ENCODE measurements around the gene FAM210A. TPM values are rescaled to one million over a fixed set of nuclear protein-coding genes. Genes with fewer than 3 reads are reported as not detected.
"Not testable (repeated sequence)": the region's sequence is repeated elsewhere in the genome, so short reads cannot be mapped to it uniquely, and the experiment has no call there.

The FAM210A gene
- total RNA-seq, 2 experiments from 2014 or later: 25.1 to 30.2 TPM

GRCh38 chr18:13695337-13695736, 31.0 kb downstream of the FAM210A start:
- POLR2A ChIA-PET; DNase-seq; H3K4me1 Mint-ChIP-seq (ENCODE audit: low read depth); H3K27ac Mint-ChIP-seq; H3K27me3 Mint-ChIP-seq (ENCODE audit: low read depth); H3K4me3 Mint-ChIP-seq; CTCF ChIA-PET; ATAC-seq: not testable (repeated sequence)
- Mint-ChIP-seq H3K36me3 (ENCODE audit: low read depth) (peaks cover 59% of the 10 kb centered on the region), H3K9me3 (ENCODE audit: insufficient read depth) (peaks cover 31% of the 10 kb centered on the region)

DNA sequence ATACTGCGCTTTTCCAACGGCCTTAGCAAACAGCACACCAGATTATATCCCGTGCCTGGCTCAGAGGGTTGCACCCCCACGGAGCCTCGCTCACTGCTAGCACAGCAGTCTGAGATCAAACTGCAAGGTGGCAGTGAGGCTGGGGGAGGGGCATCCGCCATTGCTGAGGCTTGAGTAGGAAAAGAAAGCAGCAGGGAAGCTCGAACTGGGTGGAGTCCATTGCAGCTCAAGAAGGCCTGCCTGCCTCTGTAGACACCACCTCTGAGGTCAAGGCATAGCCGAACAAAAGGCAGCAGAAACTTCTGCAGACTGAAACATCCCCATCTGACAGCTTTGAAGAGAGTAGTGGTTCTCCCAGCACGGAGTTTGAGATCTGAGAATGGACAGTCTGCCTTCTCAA, 36.3 kb downstream of the FAM210A start:
- H3K4me3 Mint-ChIP-seq; H3K27ac Mint-ChIP-seq; H3K9me3 Mint-ChIP-seq (ENCODE audit: insufficient read depth); POLR2A ChIA-PET; CTCF ChIA-PET; H3K4me1 Mint-ChIP-seq (ENCODE audit: low read depth); ATAC-seq; H3K27me3 Mint-ChIP-seq (ENCODE audit: low read depth); DNase-seq: not testable (repeated sequence)
- H3K36me3 Mint-ChIP-seq (ENCODE audit: low read depth): peaks cover 37% of the 10 kb centered on the region

DNA sequence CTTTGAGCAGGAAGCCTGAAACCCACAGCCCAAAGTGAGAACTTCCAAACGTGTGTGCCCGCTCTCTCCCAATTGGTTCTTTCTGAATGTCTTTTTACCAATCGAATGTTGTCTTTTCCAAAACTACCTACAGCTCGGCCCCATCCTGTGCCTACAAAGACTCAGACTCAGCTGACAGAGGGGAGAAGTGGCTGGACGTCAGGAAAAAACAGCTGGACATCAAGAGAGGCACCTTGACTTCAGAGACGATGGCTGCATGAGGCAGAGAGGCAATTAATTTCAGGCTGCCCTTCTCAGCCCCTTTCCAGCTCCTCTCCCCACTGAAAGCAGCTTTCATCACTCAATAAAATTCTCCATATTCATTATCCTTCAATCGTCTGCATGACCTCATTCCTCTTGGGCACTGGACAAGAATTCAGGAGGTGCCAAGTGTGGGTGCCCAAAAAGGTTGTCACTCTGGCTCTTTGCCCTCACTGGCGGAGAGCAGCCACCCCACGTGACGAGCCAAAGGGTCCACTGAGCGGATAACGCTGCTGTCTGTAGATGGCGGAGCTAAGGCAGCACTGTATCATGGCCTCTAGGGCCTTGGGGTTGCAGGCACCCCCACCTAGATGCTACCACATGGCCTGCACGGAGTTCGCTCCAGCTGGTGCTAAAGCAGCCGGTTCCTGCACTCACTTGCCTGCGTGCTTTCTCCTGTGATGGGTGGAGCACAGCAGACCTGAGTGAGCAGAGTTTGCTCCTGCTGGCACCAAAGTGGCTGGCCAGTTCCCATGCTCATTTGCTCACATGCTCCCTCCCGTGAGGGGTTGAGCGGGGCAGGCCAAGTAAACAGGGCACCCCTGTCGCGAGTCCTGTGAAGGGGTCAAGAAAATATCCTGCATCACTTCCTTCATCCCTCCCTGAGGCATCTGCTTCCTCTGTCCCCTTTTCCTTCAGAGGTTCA, 37.9 kb downstream of the FAM210A start:
- H3K27me3 Mint-ChIP-seq (ENCODE audit: low read depth): no peaks in the 10 kb centered on the region
- no peak overlapping the region for H3K27ac Mint-ChIP-seq
- POLR2A ChIA-PET: no interaction called here
- peaks cover 3% of the 10 kb centered on the region for H3K4me1 Mint-ChIP-seq (ENCODE audit: low read depth)
- no peak overlapping the region for H3K4me3 Mint-ChIP-seq
- peaks cover 7% of the 10 kb centered on the region for H3K9me3 Mint-ChIP-seq (ENCODE audit: insufficient read depth)
- DNase-seq (no peak), ATAC-seq (no peak)
- CTCF ChIA-PET: interaction anchor here (1.2 kb wide), 1 partner anchor 13 kb away, joined by 5 read pairs; no protein-coding TSS in a partner anchor
- peaks cover 23% of the 10 kb centered on the region for H3K36me3 Mint-ChIP-seq (ENCODE audit: low read depth)

DNA sequence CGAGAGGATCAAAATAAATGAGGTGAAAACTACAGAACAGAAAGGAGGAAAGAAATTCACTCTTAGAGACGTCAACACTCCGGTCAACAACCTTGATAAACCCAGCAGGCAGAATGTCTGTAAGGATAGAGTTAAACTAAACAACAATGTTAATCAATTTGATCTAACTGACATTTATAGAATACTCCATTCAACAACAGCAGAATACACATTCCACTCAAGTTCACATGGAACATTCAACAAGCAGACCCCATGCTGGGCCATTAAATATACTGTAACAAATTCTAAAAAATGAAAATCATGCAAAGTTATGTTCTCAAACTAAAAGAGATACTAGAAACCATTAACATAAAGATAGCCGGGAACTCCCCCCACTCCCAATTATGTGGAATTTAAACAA, 41.8 kb downstream of the FAM210A start:
- CTCF ChIA-PET: no interaction called here
- no peak overlapping the region for H3K4me3 Mint-ChIP-seq

DNA sequence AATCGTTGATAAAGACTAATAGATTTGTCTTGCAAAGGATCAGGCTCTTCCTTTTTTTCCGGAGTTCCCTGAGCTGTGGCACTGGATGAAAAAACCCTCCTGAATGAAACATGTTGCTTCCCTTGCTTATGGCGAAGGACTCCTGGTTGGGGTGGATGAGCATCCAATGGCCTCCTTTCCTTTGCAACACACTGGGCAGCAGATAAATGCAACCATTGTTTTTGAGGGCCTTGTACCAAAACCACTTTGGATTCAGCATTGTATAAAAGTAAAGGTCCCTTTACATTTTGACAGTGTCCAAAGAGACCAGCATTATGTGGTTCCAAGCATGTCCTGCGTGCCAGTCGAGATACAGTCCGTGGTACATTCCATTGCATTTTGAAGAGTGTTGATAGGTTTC, 44.7 kb downstream of the FAM210A start:
- H3K36me3 Mint-ChIP-seq (ENCODE audit: low read depth): peaks cover 13% of the 10 kb centered on the region
- no peaks in the 10 kb centered on the region for H3K9me3 Mint-ChIP-seq (ENCODE audit: insufficient read depth)
- ATAC-seq (no peak), DNase-seq (no peak)
- no peak overlapping the region for H3K4me3 Mint-ChIP-seq
- CTCF ChIA-PET: interaction anchor here (1.1 to 2.2 kb wide), 2 partner anchors 43 to 466 kb away, joined by 3 to 5 read pairs; no protein-coding TSS in a partner anchor
- H3K4me1 Mint-ChIP-seq (ENCODE audit: low read depth): peaks cover 10% of the 10 kb centered on the region
- POLR2A ChIA-PET: no interaction called here
- H3K27me3 Mint-ChIP-seq (ENCODE audit: low read depth): no peaks in the 10 kb centered on the region
- no peak overlapping the region for H3K27ac Mint-ChIP-seq

More for the DNA sequence above, 41.8 kb downstream of the FAM210A start:
- POLR2A ChIA-PET: no interaction called here
- H3K27me3 Mint-ChIP-seq (ENCODE audit: low read depth): no peaks in the 10 kb centered on the region
- H3K9me3 Mint-ChIP-seq (ENCODE audit: insufficient read depth): no peaks in the 10 kb centered on the region
- peaks cover 20% of the 10 kb centered on the region for H3K36me3 Mint-ChIP-seq (ENCODE audit: low read depth)
- H3K4me1 Mint-ChIP-seq (ENCODE audit: low read depth): peaks cover under 1% of the 10 kb centered on the region
- DNase-seq: no peak
- ATAC-seq: no peak
- H3K27ac Mint-ChIP-seq: no peak overlapping the region

DNA sequence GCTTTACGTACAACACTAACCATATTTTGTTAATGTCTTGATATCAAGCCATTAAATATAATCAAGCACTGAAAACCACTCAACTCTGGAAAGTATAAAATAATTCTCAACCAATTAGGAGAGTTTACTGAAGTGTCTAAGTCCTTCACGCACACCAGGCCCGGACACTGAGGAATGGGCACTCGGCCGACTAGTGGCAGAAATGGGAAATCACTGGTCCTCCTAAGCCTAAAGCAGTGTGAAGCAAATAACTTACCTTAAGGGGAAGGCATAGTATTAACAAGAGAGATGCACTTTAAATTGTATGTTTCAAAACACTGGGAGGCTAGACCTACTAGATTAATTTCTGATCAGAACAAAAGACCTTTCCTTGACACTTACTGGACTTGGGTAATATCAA, 45.7 kb downstream of the FAM210A start:
- no peak for ATAC-seq
- Mint-ChIP-seq H3K4me1 (ENCODE audit: low read depth) (peaks cover 10% of the 10 kb centered on the region), H3K4me3 (no peak overlapping the region), H3K36me3 (ENCODE audit: low read depth) (peaks cover 12% of the 10 kb centered on the region), H3K9me3 (ENCODE audit: insufficient read depth) (no peaks in the 10 kb centered on the region), H3K27ac (no peak overlapping the region), H3K27me3 (ENCODE audit: low read depth) (no peaks in the 10 kb centered on the region)
- ChIA-PET POLR2A (no interaction called here), CTCF (interaction anchor here (1.1 to 2.2 kb wide), 2 partner anchors 44 to 465 kb away, joined by 3 to 5 read pairs; no protein-coding TSS in a partner anchor)
- DNase-seq: no peak

- H3K4me3 Mint-ChIP-seq; H3K9me3 Mint-ChIP-seq (ENCODE audit: insufficient read depth); ATAC-seq; CTCF ChIA-PET; H3K27me3 Mint-ChIP-seq (ENCODE audit: low read depth); H3K27ac Mint-ChIP-seq; POLR2A ChIA-PET; DNase-seq: not testable (repeated sequence)
- Mint-ChIP-seq H3K36me3 (ENCODE audit: low read depth) (peaks cover 15% of the 10 kb centered on the region), H3K4me1 (ENCODE audit: low read depth) (peaks cover 14% of the 10 kb centered on the region)
Measured at GRCh38 chr18:13677350-13677749, 49.0 kb downstream of the FAM210A start.

DNA sequence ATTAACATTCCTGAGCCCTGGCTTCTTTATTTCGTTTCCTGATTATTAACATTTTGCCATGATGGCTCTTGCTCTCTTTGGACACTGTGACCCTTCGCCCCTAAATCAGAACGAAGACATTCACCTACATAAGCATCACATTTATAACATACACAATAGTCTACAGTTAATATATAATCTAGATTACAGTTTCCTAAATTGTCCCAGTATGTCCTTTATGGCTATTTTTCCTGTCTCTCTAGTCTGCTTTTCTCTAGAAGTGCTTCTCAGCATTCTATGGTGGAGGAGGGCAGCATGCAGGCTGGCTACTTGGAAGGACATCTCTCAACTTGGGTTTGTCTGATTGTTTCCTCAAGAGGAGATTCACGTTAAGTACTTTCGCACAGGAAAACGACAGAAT, 49.9 kb downstream of the FAM210A start:
- Mint-ChIP-seq H3K4me3 (no peak overlapping the region), H3K4me1 (ENCODE audit: low read depth) (peaks cover 14% of the 10 kb centered on the region), H3K27me3 (ENCODE audit: low read depth) (no peaks in the 10 kb centered on the region), H3K27ac (no peak overlapping the region), H3K9me3 (ENCODE audit: insufficient read depth) (no peaks in the 10 kb centered on the region), H3K36me3 (ENCODE audit: low read depth) (peaks cover 11% of the 10 kb centered on the region)
- ATAC-seq (peak; percentile 33), DNase-seq (no peak)
- CTCF ChIA-PET: no interaction called here
- POLR2A ChIA-PET: no interaction called here

- H3K4me3 Mint-ChIP-seq: no peak overlapping the region
- ChIA-PET CTCF (no interaction called here), POLR2A (no interaction called here)
- H3K27ac Mint-ChIP-seq: no peak overlapping the region
- H3K4me1 Mint-ChIP-seq (ENCODE audit: low read depth): peaks cover 4% of the 10 kb centered on the region
- peaks cover 17% of the 10 kb centered on the region for H3K36me3 Mint-ChIP-seq (ENCODE audit: low read depth)
- ATAC-seq: no peak
- DNase-seq: no peak
- H3K27me3 Mint-ChIP-seq (ENCODE audit: low read depth): no peaks in the 10 kb centered on the region
- no peaks in the 10 kb centered on the region for H3K9me3 Mint-ChIP-seq (ENCODE audit: insufficient read depth)
Measured at GRCh38 chr18:13672657-13673056, 53.7 kb downstream of the FAM210A start.

DNA sequence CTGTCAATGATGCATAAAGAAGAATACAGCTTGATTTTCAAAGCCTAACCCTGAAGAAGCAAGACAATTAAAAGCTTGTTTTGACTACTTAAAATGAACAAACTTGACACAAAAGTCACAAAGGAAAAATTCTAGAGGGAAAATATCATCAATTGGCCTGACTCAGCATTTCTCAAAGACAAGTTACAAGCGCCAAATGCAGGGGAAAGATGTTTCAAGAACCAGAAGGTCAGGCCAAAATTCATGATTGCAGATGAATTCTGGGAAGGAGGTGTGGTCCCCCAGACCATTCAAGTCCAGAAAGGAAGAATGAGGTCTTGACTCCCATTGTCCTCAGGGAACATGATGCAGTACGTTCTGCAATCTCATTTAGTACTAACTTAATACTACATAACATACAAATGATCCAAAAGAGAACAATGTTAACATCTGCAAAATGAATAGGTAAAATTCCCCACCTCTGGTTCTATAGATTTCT, 64.5 kb downstream of the FAM210A start:
- Mint-ChIP-seq H3K27ac (no peak overlapping the region), H3K4me3 (no peak overlapping the region), H3K27me3 (ENCODE audit: low read depth) (no peaks in the 10 kb centered on the region), H3K9me3 (ENCODE audit: insufficient read depth) (no peaks in the 10 kb centered on the region), H3K36me3 (ENCODE audit: low read depth) (peaks cover 16% of the 10 kb centered on the region), H3K4me1 (ENCODE audit: low read depth) (no peaks in the 10 kb centered on the region)
- no peak for ATAC-seq
- ChIA-PET POLR2A (no interaction called here), CTCF (no interaction called here)
- no peak for DNase-seq

GRCh38 chr18:13661051-13661778, 65.1 kb downstream of the FAM210A start:
- no peak overlapping the region for H3K4me3 Mint-ChIP-seq

DNA sequence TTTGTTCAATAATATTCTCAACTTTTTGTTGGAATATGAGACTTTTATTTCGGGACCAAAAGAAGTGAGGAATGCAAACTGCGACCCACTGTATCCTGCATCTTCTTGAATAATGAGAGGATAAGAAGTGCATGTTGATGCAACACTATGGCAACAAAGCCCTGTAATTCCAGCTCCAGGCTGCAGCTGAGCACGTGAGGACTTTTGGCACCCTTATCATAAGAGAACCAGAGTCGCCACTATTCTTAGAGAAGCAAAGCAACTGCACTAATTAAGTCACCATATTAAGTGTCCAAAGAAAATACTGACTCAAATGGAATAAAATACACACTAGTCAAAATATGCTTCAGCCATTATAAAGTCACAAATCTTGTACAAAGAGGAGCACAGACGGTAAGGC, 65.8 kb downstream of the FAM210A start:
- ChIA-PET CTCF (no interaction called here), POLR2A (no interaction called here)
- no peak overlapping the region for H3K4me3 Mint-ChIP-seq

More at GRCh38 chr18:13661051-13661778, 65.1 kb downstream of the FAM210A start:
- H3K4me1 Mint-ChIP-seq (ENCODE audit: low read depth): no peaks in the 10 kb centered on the region
- H3K36me3 Mint-ChIP-seq (ENCODE audit: low read depth): peaks cover 10% of the 10 kb centered on the region
- no peaks in the 10 kb centered on the region for H3K9me3 Mint-ChIP-seq (ENCODE audit: insufficient read depth)
- DNase-seq (no peak), ATAC-seq (no peak)
- H3K27me3 Mint-ChIP-seq (ENCODE audit: low read depth): no peaks in the 10 kb centered on the region
- POLR2A ChIA-PET: no interaction called here
- no peak overlapping the region for H3K27ac Mint-ChIP-seq
- CTCF ChIA-PET: no interaction called here

More for the DNA sequence above, 65.8 kb downstream of the FAM210A start:
- no peaks in the 10 kb centered on the region for H3K27me3 Mint-ChIP-seq (ENCODE audit: low read depth)
- H3K9me3 Mint-ChIP-seq (ENCODE audit: insufficient read depth): no peaks in the 10 kb centered on the region
- ATAC-seq: no peak
- H3K36me3 Mint-ChIP-seq (ENCODE audit: low read depth): peaks cover 9% of the 10 kb centered on the region
- no peak overlapping the region for H3K27ac Mint-ChIP-seq
- DNase-seq: no peak
- H3K4me1 Mint-ChIP-seq (ENCODE audit: low read depth): no peaks in the 10 kb centered on the region

Measured in activated CD8-positive, alpha-beta T cell treated with anti-CD3 and anti-CD28 coated beads, Interleukin-2, amount 10 ng/mL, durations not matched to agents 7 days and 5 days (primary cell).